ENCODE measurements around the gene MPPED2. TPM values are rescaled to one million over a fixed set of nuclear protein-coding genes. Genes with fewer than 3 reads are reported as not detected.

Gene MPPED2
- total RNA-seq, 1 donor from 2014 or later = 0.42 TPM

- no peak for DNase-seq (ENCODE audit: low read depth)
- Histone ChIP-seq H3K36me3 (ENCODE audit: control insufficient read depth, insufficient read depth, low read length) (no peaks in the 10 kb centered on the region), H3K27me3 (ENCODE audit: control insufficient read depth, insufficient read depth, low read length) (no peaks in the 10 kb centered on the region), H3K4me3 (ENCODE audit: low read depth, low read length) (no peak overlapping the region)
- TF ChIP-seq CTCF (IDR thresholded peaks at IDR 0.05; ENCODE audit: insufficient read depth, low read length, poor library complexity, severe bottlenecking) = no peak
These were observed 8.7 kb upstream of the MPPED2 start for GRCh38 chr11:30594646-30595411.

- H3K36me3 ChIP-seq (ENCODE audit: control insufficient read depth, insufficient read depth, low read length) = no peaks in the 10 kb centered on the region
- DNase-seq (ENCODE audit: low read depth) = no peak
- H3K4me3 ChIP-seq (ENCODE audit: low read depth, low read length) = no peak overlapping the region
- peaks cover 31% of the 10 kb centered on the region for H3K27me3 ChIP-seq (ENCODE audit: control insufficient read depth, insufficient read depth, low read length)
- no peak for TF ChIP-seq CTCF (IDR thresholded peaks at IDR 0.05; ENCODE audit: insufficient read depth, low read length, poor library complexity, severe bottlenecking)
These were observed 1.2 kb upstream of the MPPED2 start for GRCh38 chr11:30587269-30587812.

DNA sequence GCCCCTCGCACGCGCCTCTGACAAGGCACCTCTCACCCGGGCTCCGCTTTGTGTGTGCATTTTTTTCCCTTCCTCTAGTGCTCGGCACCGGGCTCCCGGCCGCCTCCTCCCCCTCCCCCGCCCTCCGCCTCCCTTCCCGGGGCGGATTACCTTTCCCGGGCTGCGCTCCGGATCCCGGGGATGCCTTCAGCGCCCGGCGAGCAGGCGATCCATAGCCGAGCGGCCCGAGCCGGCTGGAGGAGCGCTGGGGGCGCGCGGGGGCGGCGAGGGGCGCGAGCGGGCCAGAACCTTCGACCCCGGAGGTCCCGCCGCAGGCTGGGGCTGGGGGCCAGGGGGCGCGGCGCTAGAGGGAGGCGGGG is 282 bp downstream of the MPPED2 start:
- no peak for DNase-seq (ENCODE audit: low read depth)
- Histone ChIP-seq H3K36me3 (ENCODE audit: control insufficient read depth, insufficient read depth, low read length) (no peaks in the 10 kb centered on the region), H3K4me3 (ENCODE audit: low read depth, low read length) (peak overlapping the region; percentile 53)

GRCh38 chr11:30585125-30585891 is 845 bp downstream of the MPPED2 start:
- Histone ChIP-seq H3K4me3 (ENCODE audit: low read depth, low read length) (peak overlapping the region; percentile 53), H3K36me3 (ENCODE audit: control insufficient read depth, insufficient read depth, low read length) (no peaks in the 10 kb centered on the region), H3K27me3 (ENCODE audit: control insufficient read depth, insufficient read depth, low read length) (peaks cover 31% of the 10 kb centered on the region)
- TF ChIP-seq CTCF (IDR thresholded peaks at IDR 0.05; ENCODE audit: insufficient read depth, low read length, poor library complexity, severe bottlenecking) = no peak
- DNase-seq (ENCODE audit: low read depth) = no peak

More for the DNA sequence above, 282 bp downstream of the MPPED2 start:
- TF ChIP-seq CTCF (IDR thresholded peaks at IDR 0.05; ENCODE audit: insufficient read depth, low read length, poor library complexity, severe bottlenecking) = no peak
- H3K27me3 ChIP-seq (ENCODE audit: control insufficient read depth, insufficient read depth, low read length) = peaks cover 31% of the 10 kb centered on the region

- no peak for TF ChIP-seq CTCF (IDR thresholded peaks at IDR 0.05; ENCODE audit: insufficient read depth, low read length, poor library complexity, severe bottlenecking)
- H3K27me3 ChIP-seq (ENCODE audit: control insufficient read depth, insufficient read depth, low read length) = peaks cover 31% of the 10 kb centered on the region
- peak overlapping the region; percentile 53 for H3K4me3 ChIP-seq (ENCODE audit: low read depth, low read length)
- no peaks in the 10 kb centered on the region for H3K36me3 ChIP-seq (ENCODE audit: control insufficient read depth, insufficient read depth, low read length)
- DNase-seq (ENCODE audit: low read depth) = no peak
These were observed 2.5 kb downstream of the MPPED2 start for GRCh38 chr11:30583476-30584280.
